ENCODE data around the gene MED22.
A peak's percentile ranks its signal among the peaks of the same experiment; 100 is the strongest.

Gene MED22

GRCh38 chr9:133335924-133336811 lies 11.8 kb downstream of the MED22 start, which contains the start of gene SURF6 (continued):
- TF ChIP-seq SP2 (tag by site-specific recombination; IDR thresholded peaks at IDR 0.05) (peak; percentile 94), TSHZ1 (tag by site-specific recombination; IDR thresholded peaks at IDR 0.05; ENCODE audit: borderline replicate concordance) (no peak; the same call in 1 of the 2 replicates), ZNF146 (tag by site-specific recombination; IDR thresholded peaks at IDR 0.05) (0 out of 2 replicates have a peak, but pooled peaks have one; percentile 6), INSM2 (tag by site-specific recombination; IDR thresholded peaks at IDR 0.05) (peak; percentile 88; the same call in 1 of the 2 replicates), ZNF266 (tag by site-specific recombination; IDR thresholded peaks at IDR 0.05; ENCODE audit: low read depth) (no peak), ZNF341 (tag by site-specific recombination; IDR thresholded peaks at IDR 0.05; ENCODE audit: low read depth) (no peak; the same call in 1 of the 2 replicates), PRDM4 (tag by site-specific recombination; IDR thresholded peaks at IDR 0.05) (no peak; the same call in 1 of the 2 replicates), ZNF596 (tag by site-specific recombination; IDR thresholded peaks at IDR 0.05) (no peak), ZNF560 (tag by site-specific recombination; IDR thresholded peaks at IDR 0.05; ENCODE audit: borderline replicate concordance) (no peak), ZNF280D (tag by site-specific recombination; IDR thresholded peaks at IDR 0.05) (no peak), ZNF26 (tag by site-specific recombination; IDR thresholded peaks at IDR 0.05) (no peak), ZNF302 (tag by site-specific recombination; IDR thresholded peaks at IDR 0.05; ENCODE audit: low read depth) (no peak), ZNF214 (tag by site-specific recombination; IDR thresholded peaks at IDR 0.05; ENCODE audit: borderline replicate concordance) (no peak), YY2 (tag by site-specific recombination; IDR thresholded peaks at IDR 0.05) (peak; percentile 90), PATZ1 (tag by site-specific recombination; IDR thresholded peaks at IDR 0.05) (peak; percentile 94), ZNF670 (tag by site-specific recombination; IDR thresholded peaks at IDR 0.05; ENCODE audit: low read depth) (no peak), ZNF175 (tag by site-specific recombination; IDR thresholded peaks at IDR 0.05) (no peak), ZNF624 (tag by site-specific recombination; IDR thresholded peaks at IDR 0.05) (no peak), ZBTB17 (tag by site-specific recombination; IDR thresholded peaks at IDR 0.05) (peak; percentile 100), ZNF274 (IDR thresholded peaks at IDR 0.05; ENCODE audit: low read length) (no peak), ZNF274 (tag by site-specific recombination; IDR thresholded peaks at IDR 0.05; ENCODE audit: borderline replicate concordance) (no peak), OSR2 (tag by site-specific recombination; IDR thresholded peaks at IDR 0.05) (no peak), ZNF350 (tag by site-specific recombination; IDR thresholded peaks at IDR 0.05) (no peak)

All from HEK293 (cell line).